GM19193 (cell line): Measurements from ENCODE around the gene KRTAP9-6.
"Not testable (repeated sequence)": the region's sequence is repeated elsewhere in the genome, so short reads cannot be mapped to it uniquely, and the experiment has no call there.

ENCODE experiments used
- POLR2A ChIP-seq: IDR thresholded peaks from 4 replicates; pipeline ENCODE4 v1.6.1; 2011; ENCODE audit not compliant: insufficient read depth, insufficient read length; ENCODE audit errors: extremely low read depth

KRTAP9-6 gene

GRCh38 chr17:41265078-41265477, at the start of gene KRTAP9-6:
Gene KRTAP9-6, plus strand, starts transcription at chr17:41265378. Its CDS starts 0 bp downstream, at chr17:41265378.
- no peak for TF ChIP-seq POLR2A

DNA sequence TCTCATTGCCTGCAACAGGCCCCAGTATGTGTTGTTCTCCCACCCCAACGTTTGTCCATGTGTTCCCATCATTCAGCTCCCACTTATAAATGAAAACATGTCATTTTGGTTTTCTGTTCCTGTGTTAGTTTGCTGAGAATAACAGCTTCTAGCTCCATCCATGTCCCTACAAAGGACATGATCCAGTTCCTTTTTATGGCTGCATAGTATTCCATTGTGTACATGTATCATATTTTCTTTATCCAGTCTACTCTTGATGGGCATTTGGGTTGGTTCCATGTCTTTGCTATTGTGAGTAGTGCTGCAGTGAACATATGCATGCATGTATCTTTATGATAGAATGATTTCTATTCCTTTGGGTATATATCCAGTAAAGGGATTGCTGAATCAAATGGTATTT, 49.5 kb upstream of the KRTAP9-6 start:
- no peak for TF ChIP-seq POLR2A

DNA sequence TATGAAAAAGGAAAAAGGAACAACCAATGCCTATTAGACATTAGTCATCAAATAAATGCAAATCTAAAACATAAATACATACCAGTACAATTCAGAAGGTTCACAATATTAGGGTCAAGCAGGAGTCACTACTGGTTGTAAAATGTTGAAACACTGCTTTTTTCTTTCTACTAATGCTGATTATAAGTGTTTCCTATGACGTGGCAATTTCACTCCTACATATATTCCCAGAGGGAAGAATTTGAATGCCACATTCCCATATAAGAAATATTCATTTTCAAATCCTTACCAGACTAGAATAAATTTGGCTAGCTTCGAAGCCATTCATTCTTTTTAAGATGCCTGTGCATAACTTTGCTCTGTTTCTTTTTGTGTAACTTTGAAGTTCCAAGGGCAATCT, 41.4 kb upstream of the KRTAP9-6 start:
- TF ChIP-seq POLR2A: no peak

- TF ChIP-seq POLR2A: no peak
These were observed 39.1 kb upstream of the KRTAP9-6 start for GRCh38 chr17:41226051-41226450.

GRCh38 chr17:41226598-41227095, 38.5 kb upstream of the KRTAP9-6 start, which contains the start of gene KRTAP9-2:
Gene KRTAP9-2, plus strand, starts transcription at chr17:41226648. Its CDS starts 7 bp downstream, at chr17:41226655.
- not testable (repeated sequence) for TF ChIP-seq POLR2A

- TF ChIP-seq POLR2A: no peak
These were observed 35.1 kb upstream of the KRTAP9-6 start for GRCh38 chr17:41230094-41230493.

DNA sequence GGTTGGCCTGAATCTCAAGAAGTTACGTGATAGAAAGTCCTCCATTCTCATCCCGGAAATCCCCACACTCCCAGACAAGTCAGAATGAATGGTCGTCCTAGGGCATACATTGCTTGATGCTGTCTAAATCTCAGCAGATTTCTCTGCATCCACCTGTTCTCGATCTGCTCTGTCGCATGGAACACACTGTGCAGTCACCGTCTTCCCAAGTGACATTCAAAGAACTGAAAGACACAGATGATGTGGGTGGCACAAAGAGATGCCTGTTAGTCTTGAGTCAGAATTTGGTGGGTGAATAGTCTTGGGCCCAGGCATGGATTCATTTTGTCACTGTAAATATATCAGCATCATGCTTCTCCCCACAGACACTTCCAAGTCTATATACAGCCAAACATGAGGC, 33.4 kb upstream of the KRTAP9-6 start:
- no peak for TF ChIP-seq POLR2A

DNA sequence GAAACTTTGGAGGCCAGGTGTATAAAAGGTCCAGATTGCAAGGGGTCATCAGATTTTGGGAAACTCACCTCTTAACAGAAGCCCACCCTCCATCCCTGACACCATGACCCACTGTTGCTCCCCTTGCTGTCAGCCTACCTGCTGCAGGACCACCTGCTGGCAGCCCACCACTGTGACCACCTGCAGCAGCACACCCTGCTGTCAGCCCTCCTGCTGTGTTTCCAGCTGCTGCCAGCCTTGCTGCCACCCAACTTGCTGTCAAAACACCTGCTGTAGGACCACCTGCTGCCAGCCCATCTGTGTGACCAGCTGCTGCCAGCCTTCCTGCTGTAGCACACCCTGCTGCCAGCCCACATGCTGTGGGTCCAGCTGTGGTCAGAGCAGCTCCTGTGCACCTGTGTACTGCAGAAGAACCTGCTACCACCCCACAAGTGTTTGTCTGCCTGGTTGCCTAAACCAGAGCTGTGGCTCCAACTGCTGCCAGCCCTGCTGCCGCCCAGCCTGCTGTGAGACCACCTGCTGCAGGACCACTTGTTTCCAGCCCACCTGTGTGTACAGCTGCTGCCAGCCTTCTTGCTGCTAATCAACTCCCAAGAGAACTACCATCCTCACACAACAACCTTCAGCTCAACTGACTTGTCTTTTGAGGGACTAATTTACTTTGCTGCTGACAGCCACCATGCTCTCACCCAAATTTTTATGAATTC, 32.6 kb upstream of the KRTAP9-6 start, which contains the start of gene KRTAP9-3:
KRTAP9-3 (plus strand) TSS at position 51 of the 707 bp plus-strand sequence; CDS start at position 104, 53 bp downstream.
- not testable (repeated sequence) for TF ChIP-seq POLR2A

DNA sequence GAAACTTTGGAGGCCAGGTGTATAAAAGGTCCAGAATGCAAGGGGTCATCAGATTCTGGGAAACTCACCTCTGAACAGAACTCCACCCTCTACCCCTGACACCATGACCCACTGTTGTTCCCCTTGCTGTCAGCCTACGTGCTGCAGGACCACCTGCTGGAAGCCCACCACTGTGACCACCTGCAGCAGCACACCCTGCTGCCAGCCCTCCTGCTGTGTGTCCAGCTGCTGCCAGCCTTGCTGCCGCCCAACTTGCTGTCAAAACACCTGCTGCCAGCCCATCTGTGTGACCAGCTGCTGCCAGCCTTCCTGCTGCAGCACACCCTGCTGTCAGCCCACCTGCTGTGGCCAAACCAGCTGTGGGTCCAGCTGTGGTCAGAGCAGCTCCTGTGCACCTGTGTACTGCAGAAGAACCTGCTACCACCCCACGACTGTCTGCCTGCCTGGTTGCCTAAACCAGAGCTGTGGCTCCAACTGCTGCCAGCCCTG, 27.2 kb upstream of the KRTAP9-6 start, which contains the start of gene KRTAP9-8:
KRTAP9-8 (plus strand) TSS at position 51 of the 489 bp plus-strand sequence; CDS start at position 104, 53 bp downstream.
- not testable (repeated sequence) for TF ChIP-seq POLR2A

DNA sequence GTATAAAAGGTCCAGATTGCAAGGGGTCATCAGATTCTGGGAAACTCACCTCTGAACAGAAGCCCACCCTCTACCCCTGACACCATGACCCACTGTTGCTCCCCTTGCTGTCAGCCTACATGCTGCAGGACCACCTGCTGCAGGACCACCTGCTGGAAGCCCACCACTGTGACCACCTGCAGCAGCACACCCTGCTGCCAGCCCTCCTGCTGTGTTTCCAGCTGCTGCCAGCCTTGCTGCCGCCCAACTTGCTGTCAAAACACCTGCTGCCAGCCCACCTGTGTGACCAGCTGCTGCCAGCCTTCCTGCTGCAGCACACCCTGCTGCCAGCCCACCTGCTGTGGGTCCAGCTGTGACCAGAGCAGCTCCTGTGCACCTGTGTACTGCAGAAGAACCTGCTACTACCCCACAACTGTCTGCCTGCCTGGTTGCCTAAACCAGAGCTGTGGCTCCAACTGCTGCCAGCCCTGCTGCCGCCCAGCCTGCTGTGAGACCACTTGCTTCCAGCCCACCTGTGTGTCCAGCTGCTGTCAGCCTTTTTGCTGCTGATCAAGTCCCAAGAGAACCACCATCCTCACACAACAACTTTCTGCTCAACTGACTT, 15.4 kb upstream of the KRTAP9-6 start, which contains the start of gene KRTAP9-4:
KRTAP9-4 (plus strand) TSS at position 51 of the 604 bp plus-strand sequence; CDS start at position 85, 34 bp downstream.
- not testable (repeated sequence) for TF ChIP-seq POLR2A

- TF ChIP-seq POLR2A: no peak
These were observed 13.9 kb upstream of the KRTAP9-6 start for GRCh38 chr17:41251261-41251660.

- TF ChIP-seq POLR2A: no peak
These were observed 10.3 kb upstream of the KRTAP9-6 start for GRCh38 chr17:41254861-41255260.

DNA sequence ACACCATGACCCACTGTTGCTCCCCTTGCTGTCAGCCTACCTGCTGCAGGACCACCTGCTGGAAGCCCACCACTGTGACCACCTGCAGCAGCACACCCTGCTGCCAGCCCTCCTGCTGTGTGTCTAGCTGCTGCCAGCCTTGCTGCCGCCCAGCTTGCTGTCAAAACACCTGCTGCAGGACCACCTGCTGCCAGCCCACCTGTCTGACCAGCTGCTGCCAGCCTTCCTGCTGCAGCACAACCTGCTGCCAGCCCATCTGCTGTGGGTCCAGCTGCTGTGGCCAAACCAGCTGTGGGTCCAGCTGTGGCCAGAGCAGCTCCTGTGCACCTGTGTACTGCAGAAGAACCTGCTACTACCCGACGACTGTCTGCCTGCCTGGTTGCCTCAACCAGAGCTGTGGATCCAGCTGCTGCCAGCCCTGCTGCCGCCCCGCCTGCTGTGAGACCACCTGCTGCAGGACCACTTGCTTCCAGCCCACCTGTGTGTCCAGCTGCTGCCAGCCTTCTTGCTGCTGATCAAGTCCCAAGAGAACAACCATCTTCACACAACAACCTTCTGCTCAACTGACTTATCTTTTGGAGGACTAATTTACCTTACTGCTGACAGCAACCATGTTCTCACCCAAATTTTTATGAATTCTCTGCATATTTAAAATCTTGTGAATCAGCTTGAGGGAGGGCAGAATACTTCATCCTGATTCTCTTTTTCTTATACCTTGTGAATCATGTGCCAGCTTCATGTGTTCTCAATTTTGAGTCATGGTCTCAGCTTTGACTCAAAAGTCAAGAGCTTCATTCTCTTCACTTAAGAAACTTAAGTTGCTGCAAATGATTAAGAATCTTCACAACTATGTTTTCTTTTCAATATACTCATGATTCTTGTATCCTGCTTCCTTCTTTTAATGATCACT, 9.5 kb upstream of the KRTAP9-6 start, which contains the start of gene KRTAP9-9:
KRTAP9-9 (plus strand) TSS at position 4 of the 910 bp plus-strand sequence.
- not testable (repeated sequence) for TF ChIP-seq POLR2A

- TF ChIP-seq POLR2A: no peak
These were observed 8.9 kb upstream of the KRTAP9-6 start for GRCh38 chr17:41256291-41256685.

- no peak for TF ChIP-seq POLR2A
These were observed 6.8 kb upstream of the KRTAP9-6 start for GRCh38 chr17:41258406-41258805.

DNA sequence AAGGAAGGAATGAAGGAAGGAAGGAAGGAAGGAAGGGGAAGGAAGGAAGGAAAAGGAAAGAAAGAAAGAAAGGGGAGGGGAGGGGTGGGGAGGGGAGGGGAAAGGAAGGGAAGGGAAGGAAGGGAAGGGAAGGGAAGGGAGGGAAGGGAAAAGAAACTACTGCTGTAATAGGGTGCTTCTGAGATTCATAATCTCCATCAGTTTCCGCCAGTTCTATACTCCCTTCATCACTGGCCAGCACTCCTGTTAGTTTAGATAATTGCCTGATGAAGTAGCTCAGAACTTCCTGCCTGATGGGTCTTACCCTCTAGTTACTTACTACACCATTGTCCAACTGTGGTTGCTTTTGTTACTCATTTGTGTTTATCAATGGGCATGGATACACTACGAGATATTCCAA, 2.0 kb upstream of the KRTAP9-6 start:
- no peak for TF ChIP-seq POLR2A
